GM13976 (cell line): ENCODE measurements around the gene MICAL3.

Source experiments
- DNase-seq: peaks from one replicate; pipeline ENCODE4 v3.0.0; 2012; ENCODE audit warnings: low spot score
- in situ Hi-C: fragments of 300-500 bp; cut with MboI; formaldehyde crosslinking; loops from one replicate; pipeline ENCODE4 v1.12.0; 2022; ENCODE audit warnings: low sequenced_read_pairs, mixed read lengths, inconsistent platforms; ENCODE audit not compliant: unreplicated experiment
- TF ChIP-seq, protein P1 (sequence below): IDR thresholded peaks from 2 replicates; pipeline ENCODE4 v1.5.1; 2012; ENCODE audit warnings: borderline replicate concordance, mild to moderate bottlenecking; ENCODE audit not compliant: insufficient read depth; ENCODE audit errors: extremely low read depth, missing control alignments, control extremely low read depth

Gene MICAL3

DNA sequence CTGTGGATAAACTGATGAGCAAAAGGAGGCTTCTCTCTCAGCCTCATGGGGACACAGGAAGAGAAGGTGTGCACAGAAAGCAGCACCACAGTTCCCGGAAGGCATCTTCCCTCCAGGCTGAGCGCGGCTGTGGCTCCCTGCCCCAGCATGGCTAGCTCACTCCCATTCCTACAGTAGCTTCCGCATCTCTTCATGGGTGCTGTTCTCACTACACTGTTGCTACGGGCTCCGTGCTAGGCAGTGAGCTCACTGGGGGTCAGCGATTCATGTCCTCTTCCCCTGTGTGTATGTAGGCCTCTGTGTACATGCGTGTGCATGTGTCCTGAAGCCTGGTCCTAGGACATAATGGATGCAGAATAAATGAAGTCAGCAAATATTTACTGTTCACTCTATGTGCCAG lies 64.3 kb downstream of the MICAL3 start:
- TF ChIP-seq, protein P1, sequence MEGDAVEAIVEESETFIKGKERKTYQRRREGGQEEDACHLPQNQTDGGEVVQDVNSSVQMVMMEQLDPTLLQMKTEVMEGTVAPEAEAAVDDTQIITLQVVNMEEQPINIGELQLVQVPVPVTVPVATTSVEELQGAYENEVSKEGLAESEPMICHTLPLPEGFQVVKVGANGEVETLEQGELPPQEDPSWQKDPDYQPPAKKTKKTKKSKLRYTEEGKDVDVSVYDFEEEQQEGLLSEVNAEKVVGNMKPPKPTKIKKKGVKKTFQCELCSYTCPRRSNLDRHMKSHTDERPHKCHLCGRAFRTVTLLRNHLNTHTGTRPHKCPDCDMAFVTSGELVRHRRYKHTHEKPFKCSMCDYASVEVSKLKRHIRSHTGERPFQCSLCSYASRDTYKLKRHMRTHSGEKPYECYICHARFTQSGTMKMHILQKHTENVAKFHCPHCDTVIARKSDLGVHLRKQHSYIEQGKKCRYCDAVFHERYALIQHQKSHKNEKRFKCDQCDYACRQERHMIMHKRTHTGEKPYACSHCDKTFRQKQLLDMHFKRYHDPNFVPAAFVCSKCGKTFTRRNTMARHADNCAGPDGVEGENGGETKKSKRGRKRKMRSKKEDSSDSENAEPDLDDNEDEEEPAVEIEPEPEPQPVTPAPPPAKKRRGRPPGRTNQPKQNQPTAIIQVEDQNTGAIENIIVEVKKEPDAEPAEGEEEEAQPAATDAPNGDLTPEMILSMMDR, result no peak
- in situ Hi-C loops, result no loop called here

DNA sequence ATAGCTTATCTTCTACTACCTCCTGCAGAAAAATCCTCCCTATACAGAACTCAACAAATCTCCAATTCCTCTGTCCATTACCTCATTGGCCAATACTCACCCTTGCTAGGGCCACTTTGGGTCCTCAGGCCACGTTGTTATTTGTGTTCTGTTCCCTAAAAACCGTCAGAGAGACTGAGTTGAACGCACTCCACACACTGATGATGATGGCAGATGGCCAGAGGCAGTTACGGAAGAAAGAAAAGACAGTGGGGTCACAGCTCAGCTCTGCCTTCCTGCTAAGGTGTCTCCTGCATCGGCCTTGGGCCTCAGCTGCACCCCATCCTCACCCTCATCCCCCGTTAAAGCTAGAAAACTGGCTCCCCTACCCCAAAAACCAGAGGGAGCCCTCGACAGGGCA lies 66.2 kb downstream of the MICAL3 start:
- in situ Hi-C loops, result no loop called here
- no peak for DNase-seq
- TF ChIP-seq, protein P1, result no peak

More for the DNA sequence above, 64.3 kb downstream of the MICAL3 start:
- no peak for DNase-seq

DNA sequence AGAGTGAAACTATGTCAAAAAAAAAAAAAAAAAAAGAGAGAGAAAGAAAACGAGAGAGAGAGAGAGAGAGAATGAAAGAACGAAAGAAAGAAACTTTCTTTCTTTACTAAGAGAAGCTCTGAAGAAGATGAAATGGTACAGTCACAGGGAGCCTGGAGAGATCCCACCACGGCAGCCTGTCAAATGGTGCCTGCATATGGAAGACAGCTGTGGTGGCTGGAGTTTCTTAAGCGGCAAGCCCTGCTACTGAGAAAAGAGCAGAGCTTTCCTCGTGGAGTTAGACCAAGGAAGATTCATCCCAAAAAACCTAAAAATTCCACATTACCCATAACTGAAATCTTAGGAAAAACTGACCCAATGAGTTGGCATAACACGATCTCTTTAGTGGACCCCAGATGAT lies 66.7 kb downstream of the MICAL3 start:
- TF ChIP-seq, protein P1, result no peak
- in situ Hi-C loops, result no loop called here
- no peak for DNase-seq

DNA sequence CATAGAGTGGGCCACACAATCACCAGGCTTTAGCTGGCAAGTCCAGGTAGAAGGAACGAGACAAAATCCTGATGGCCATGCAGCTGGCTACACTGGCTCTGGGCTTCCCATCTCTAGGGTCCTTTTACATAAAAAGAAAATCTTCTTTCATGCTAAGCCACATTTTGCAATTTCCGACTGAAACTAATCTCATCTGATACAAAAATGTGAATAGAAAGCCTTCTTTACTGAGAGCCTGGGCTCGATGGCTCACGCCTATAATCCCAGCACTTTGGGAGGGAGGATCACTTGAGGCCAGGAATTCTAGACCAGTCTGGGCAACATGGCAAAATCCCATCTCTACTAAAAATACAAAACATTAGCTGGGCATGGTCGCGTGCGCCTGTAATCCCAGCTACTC lies 67.2 kb downstream of the MICAL3 start:
- no peak for DNase-seq
- TF ChIP-seq, protein P1, result no peak
- in situ Hi-C loops, result no loop called here

DNA sequence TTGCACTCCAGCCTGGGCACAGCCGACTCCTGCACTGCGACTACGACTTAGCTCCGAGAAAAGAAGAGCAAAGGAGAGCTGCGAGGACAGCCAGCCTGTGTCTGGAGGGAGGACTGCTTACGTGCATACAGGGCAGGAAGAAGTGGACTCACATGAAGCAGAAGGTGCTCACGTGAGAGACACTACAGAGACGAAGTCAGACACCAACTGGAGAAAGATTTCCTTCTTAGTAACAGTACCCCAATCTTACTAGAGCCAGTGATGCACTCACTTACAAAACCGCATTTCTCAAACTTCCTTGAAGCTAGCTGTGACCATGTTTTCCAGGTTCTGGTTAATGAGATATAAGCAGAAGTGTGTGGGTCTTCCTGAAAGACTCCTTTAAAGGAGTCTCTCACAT lies 67.7 kb downstream of the MICAL3 start:
- in situ Hi-C loops, result no loop called here
- TF ChIP-seq, protein P1, result no peak

DNA sequence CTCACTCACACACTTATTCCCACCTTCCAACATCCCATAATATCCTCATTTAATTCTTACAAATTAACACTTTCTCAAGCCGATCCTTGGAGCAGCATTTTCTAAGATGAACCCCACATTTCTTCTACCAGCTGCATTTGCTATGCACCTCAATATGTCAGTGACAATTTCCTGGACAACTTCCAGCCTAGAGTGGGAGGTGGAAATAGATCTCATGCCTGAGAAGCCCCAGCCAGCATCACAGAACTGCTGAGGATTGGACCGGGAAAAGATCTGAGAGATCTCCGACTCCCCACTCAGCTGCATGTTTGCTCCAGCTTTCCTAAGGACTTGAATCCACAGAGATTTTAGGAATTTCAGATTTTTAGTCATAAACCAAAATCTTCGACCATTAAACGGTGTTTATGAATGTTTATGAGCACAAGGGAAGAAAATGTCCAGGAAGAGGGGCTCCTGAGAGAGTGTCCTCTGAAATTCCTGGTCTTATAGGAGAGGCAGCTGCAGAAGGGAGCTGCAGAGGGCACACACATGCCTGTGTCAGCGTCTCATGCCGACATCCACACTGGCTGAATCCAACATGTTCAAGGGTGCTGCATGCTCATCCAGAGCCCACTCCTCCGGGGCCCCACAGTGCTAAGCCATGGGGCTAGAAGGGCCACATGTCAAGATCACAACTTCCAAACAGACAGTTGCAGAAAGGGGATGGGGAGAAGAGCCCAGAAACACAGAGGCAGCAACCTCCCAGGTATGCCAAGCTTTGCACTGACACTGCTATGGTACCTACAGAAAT lies 68.6 kb downstream of the MICAL3 start:
- TF ChIP-seq, protein P1, result no peak
- no peak for DNase-seq
- in situ Hi-C loops, result no loop called here

More for the DNA sequence above, 67.7 kb downstream of the MICAL3 start:
- no peak for DNase-seq
